H1 (cell line): ENCODE results near the gene CMTM3. TPM values are rescaled to one million over a fixed set of nuclear protein-coding genes. Genes with fewer than 3 reads are reported as not detected.

Experiments
- CTCF ChIA-PET: fragments of 300-600 bp; sonication (Branson Sonifier 250); formaldehyde crosslinking; loops from one replicate; lab custom pipeline; 2021; ENCODE audit not compliant: partially characterized antibody; lab: Charles Lee
- POLR2A ChIA-PET: fragments of 300-600 bp; sonication (Branson Sonifier 250); formaldehyde crosslinking; loops from one replicate; lab custom pipeline; 2021; ENCODE audit warnings: inconsistent platforms; ENCODE audit not compliant: partially characterized antibody; lab: Charles Lee
- DNase-seq, 2 experiments: peaks; one replicate each; pipeline versions ENCODE4 v3.0.0 to v3.0.0-alpha.2; 2010 to 2022; ENCODE audit warnings: low spot score in 2 of 2, low read depth in 1 of 2, mixed read lengths in 1 of 2
- FAIRE-seq: peaks from 2 replicates; lab custom pipeline; 2011; peaks lifted over from hg19 to GRCh38; lab: Jason Lieb, UNC
- H2AFZ ChIP-seq: 2 replicates; pipeline ENCODE4 v1.8.1; 2012; ENCODE audit warnings: low read length, inconsistent platforms
- H2AK5ac ChIP-seq: 2 replicates; pipeline ENCODE4 v1.6.1; 2013; ENCODE audit warnings: low read depth, low read length
- H2BK120ac ChIP-seq: replicated peaks from 2 replicates; pipeline ENCODE3; 2013; ENCODE audit warnings: low read depth, low read length, inconsistent platforms
- H2BK12ac ChIP-seq: 2 replicates; pipeline ENCODE4 v1.6.1; 2013; ENCODE audit warnings: low read depth, low read length
- H2BK15ac ChIP-seq: 2 replicates; pipeline ENCODE4 v1.6.1; 2013; ENCODE audit warnings: low read length
- H2BK20ac ChIP-seq: 2 replicates; pipeline ENCODE4 v1.6.1; 2013; ENCODE audit warnings: low read length
- H2BK5ac ChIP-seq: 2 replicates; pipeline ENCODE4 v1.6.1; 2013; ENCODE audit warnings: low read depth, low read length
- H3K14ac ChIP-seq: 2 replicates; pipeline ENCODE4 v1.6.1; 2013; ENCODE audit warnings: inconsistent platforms; ENCODE audit not compliant: insufficient read length
- H3K18ac ChIP-seq: 2 replicates; pipeline ENCODE4 v1.6.1; 2013; ENCODE audit warnings: low read length; ENCODE audit errors: extremely low read depth
- H3K23ac ChIP-seq: 2 replicates; pipeline ENCODE4 v1.6.1; 2013; ENCODE audit warnings: inconsistent platforms; ENCODE audit not compliant: insufficient read length
- H3K23me2 ChIP-seq: 2 replicates; pipeline ENCODE4 v1.6.1; 2013; ENCODE audit warnings: low read depth, low read length
- H3K27ac ChIP-seq: 2 replicates; pipeline ENCODE4 v1.6.1; 2011; ENCODE audit warnings: low read depth, low read length, inconsistent platforms
- H3K27me3 ChIP-seq, 4 experiments: replicated peaks in 1 of 4; 1 replicate in 1 of 4; 2 replicates in 3 of 4; pipeline versions ENCODE4 v1.6.1 to v1.8.1; 2011 to 2013; ENCODE audit warnings: low read length in 3 of 4, mild to moderate bottlenecking in 3 of 4, inconsistent platforms in 2 of 4, mixed read lengths in 2 of 4, moderate library complexity in 1 of 4; ENCODE audit not compliant: control insufficient read depth in 3 of 4, insufficient read depth in 3 of 4; ENCODE audit errors: extremely low read depth in 1 of 4
- H3K36me3 ChIP-seq, 4 experiments: 2 replicates each; pipeline versions ENCODE4 v1.6.1 to v1.8.1; 2011 to 2013; ENCODE audit warnings: mild to moderate bottlenecking in 4 of 4, low read length in 3 of 4, moderate library complexity in 2 of 4, control low read depth in 1 of 4, inconsistent platforms in 1 of 4; ENCODE audit not compliant: insufficient read depth in 4 of 4, control insufficient read depth in 2 of 4
- H3K4ac ChIP-seq: replicated peaks from 2 replicates; pipeline ENCODE3; 2013; ENCODE audit warnings: low read length, low read depth, mixed read lengths, inconsistent platforms; ENCODE audit not compliant: insufficient read length
- H3K4me1 ChIP-seq, 4 experiments: replicated peaks in 1 of 4; 1 replicate in 1 of 4; 2 replicates in 3 of 4; pipeline versions ENCODE4 v1.6.1 to v1.8.1; 2011 to 2013; ENCODE audit warnings: low read length in 3 of 4, inconsistent platforms in 2 of 4, mixed read lengths in 1 of 4; ENCODE audit not compliant: insufficient read depth in 4 of 4, control insufficient read depth in 3 of 4
- H3K4me2 ChIP-seq, 2 experiments: 2 replicates each; pipeline versions ENCODE4 v1.6.1 to v1.8.1; 2011 to 2013; ENCODE audit warnings: low read depth in 2 of 2, low read length in 2 of 2, control low read depth in 1 of 2, inconsistent platforms in 1 of 2, mild to moderate bottlenecking in 1 of 2; ENCODE audit not compliant: insufficient read depth in 1 of 2
- H3K4me3 ChIP-seq, 4 experiments: fragments of 200-600, 300-600 bp in 1 of 4; sonication (generic), shearing (Covaris generic), sonication (Bioruptor Twin) in 1 of 4; 2 replicates each; pipeline versions ENCODE4 v1.5.1 to v1.8.1; 2011 to 2016; ENCODE audit warnings: low read length in 4 of 4, low read depth in 3 of 4, control low read depth in 2 of 4, inconsistent platforms in 2 of 4, mild to moderate bottlenecking in 2 of 4, mixed read lengths in 1 of 4, moderate library complexity in 1 of 4; ENCODE audit not compliant: insufficient read depth in 2 of 4; ENCODE audit errors: extremely low read depth in 1 of 4
- H3K56ac ChIP-seq: replicated peaks from 2 replicates; pipeline ENCODE3; 2013; ENCODE audit warnings: low read depth, mild to moderate bottlenecking, mixed read lengths, low read length, inconsistent platforms; ENCODE audit not compliant: insufficient read length
- H3K79me1 ChIP-seq: 2 replicates; pipeline ENCODE4 v1.6.1; 2013; ENCODE audit warnings: low read depth, low read length, control low read depth
- H3K79me2 ChIP-seq, 2 experiments: 2 replicates each; pipeline versions ENCODE4 v1.6.1 to v1.8.1; 2012 to 2013; ENCODE audit warnings: low read length in 2 of 2, mild to moderate bottlenecking in 2 of 2, inconsistent platforms in 1 of 2; ENCODE audit not compliant: insufficient read depth in 2 of 2, control insufficient read depth in 1 of 2
- H3K9ac ChIP-seq, 4 experiments: replicated peaks in 1 of 4; 1 replicate in 1 of 4; 2 replicates in 3 of 4; pipeline versions ENCODE4 v1.6.1 to v1.8.1; 2011 to 2013; ENCODE audit warnings: low read depth in 3 of 4, low read length in 3 of 4, control low read depth in 2 of 4, mild to moderate bottlenecking in 2 of 4, moderate library complexity in 2 of 4, inconsistent platforms in 1 of 4; ENCODE audit errors: extremely low read depth in 1 of 4
- H3K9me3 ChIP-seq, 2 experiments: 2 replicates each; pipeline versions ENCODE4 v1.6.1 to v1.8.1; 2012 to 2013; ENCODE audit warnings: mild to moderate bottlenecking in 2 of 2, moderate library complexity in 2 of 2, control low read depth in 1 of 2, inconsistent platforms in 1 of 2, low read depth in 1 of 2, low read length in 1 of 2, mixed read lengths in 1 of 2; ENCODE audit not compliant: insufficient read depth in 2 of 2
- H4K20me1 ChIP-seq, 2 experiments: replicated peaks in 1 of 2; 2 replicates each; pipeline versions ENCODE3 to v1.8.1; 2011 to 2013; ENCODE audit warnings: inconsistent platforms in 2 of 2, low read length in 2 of 2, mild to moderate bottlenecking in 1 of 2; ENCODE audit not compliant: insufficient read depth in 2 of 2, control insufficient read depth in 1 of 2
- H4K5ac ChIP-seq: 2 replicates; pipeline ENCODE4 v1.6.1; 2013; ENCODE audit warnings: low read length, low read depth, mixed read lengths, inconsistent platforms; ENCODE audit not compliant: insufficient read length
- H4K8ac ChIP-seq: 2 replicates; pipeline ENCODE4 v1.8.0; 2013; ENCODE audit warnings: mild to moderate bottlenecking, moderate library complexity, low read length, inconsistent platforms; ENCODE audit not compliant: insufficient read depth; ENCODE audit errors: extremely low read depth
- H4K91ac ChIP-seq: replicated peaks from 2 replicates; pipeline ENCODE3; 2013; ENCODE audit warnings: low read length, mixed read lengths, inconsistent platforms; ENCODE audit not compliant: insufficient read length
- ASH2L ChIP-seq: fragments of 200-600, 300-600 bp; sonication (generic); IDR thresholded peaks from one replicate; pipeline ENCODE4 v1.7.1; 2017; ENCODE audit warnings: low read length
- BCL11A ChIP-seq, 2 experiments: IDR thresholded peaks; one replicate each; pipeline ENCODE4 v1.6.1; 2011; ENCODE audit warnings: low read depth in 2 of 2, low read length in 2 of 2, mild to moderate bottlenecking in 2 of 2
- BRCA1 ChIP-seq: IDR thresholded peaks from 2 replicates; pipeline ENCODE4 v1.6.1; 2012; ENCODE audit warnings: low read depth, low read length, improper control_type of control experiment
- EZH2 ChIP-seq: fragments of 200-600 bp; sonication (generic); IDR thresholded peaks from 2 replicates; pipeline ENCODE4 v1.7.1; 2012; ENCODE audit warnings: low read depth, mild to moderate bottlenecking, moderate library complexity, low read length, inconsistent platforms; ENCODE audit not compliant: severe bottlenecking
- JUND ChIP-seq: IDR thresholded peaks from 2 replicates; pipeline ENCODE4 v1.6.1; 2011; ENCODE audit warnings: mild to moderate bottlenecking, improper control_type of control experiment, low read length
- KDM4A ChIP-seq: IDR thresholded peaks from one replicate; pipeline ENCODE4 v1.7.1; 2012; ENCODE audit warnings: low read depth, mild to moderate bottlenecking, moderate library complexity, low read length, inconsistent platforms; ENCODE audit not compliant: severe bottlenecking
- POLR2A ChIP-seq, 2 experiments: IDR thresholded peaks; 1 replicate in 1 of 2; 2 replicates in 1 of 2; pipeline ENCODE4 v1.6.1; 2011; ENCODE audit warnings: low read depth in 2 of 2, low read length in 2 of 2, mild to moderate bottlenecking in 2 of 2; ENCODE audit errors: control extremely low read depth in 1 of 2
- POLR2AphosphoS5 ChIP-seq: IDR thresholded peaks from 2 replicates; pipeline ENCODE4 v1.6.1; 2011; ENCODE audit warnings: low read depth, low read length
- RBBP5 ChIP-seq: IDR thresholded peaks from 2 replicates; pipeline ENCODE4 v1.7.1; 2012; ENCODE audit warnings: low read depth, mild to moderate bottlenecking, inconsistent platforms, low read length, moderate library complexity, borderline replicate concordance
- RFX5 ChIP-seq: IDR thresholded peaks from 2 replicates; pipeline ENCODE4 v1.6.1; 2011; ENCODE audit warnings: low read depth, low read length, improper control_type of control experiment, borderline replicate concordance
- RNF2 ChIP-seq: fragments of 200-900, 300-1000 bp; sonication (generic); IDR thresholded peaks from 2 replicates; pipeline ENCODE4 v1.7.1; 2016; ENCODE audit warnings: borderline replicate concordance, low read depth, mild to moderate bottlenecking, antibody characterized with exemption, low read length; ENCODE audit not compliant: poor library complexity, severe bottlenecking; ENCODE audit errors: missing control alignments
- SIRT6 ChIP-seq: IDR thresholded peaks from one replicate; pipeline ENCODE4 v1.7.1; 2012; ENCODE audit warnings: low read length, inconsistent platforms
- SIX5 ChIP-seq: IDR thresholded peaks from 2 replicates; pipeline ENCODE4 v1.6.1; 2011; ENCODE audit warnings: mild to moderate bottlenecking, low read depth, low read length
- SP2 ChIP-seq: IDR thresholded peaks from 2 replicates; pipeline ENCODE4 v1.6.1; 2012; ENCODE audit warnings: mild to moderate bottlenecking, low read length, inconsistent platforms
- SP4 ChIP-seq: IDR thresholded peaks from 2 replicates; pipeline ENCODE4 v1.6.1; 2012; ENCODE audit warnings: low read length, inconsistent platforms
- TEAD4 ChIP-seq: IDR thresholded peaks from 2 replicates; pipeline ENCODE4 v1.6.1; 2012; ENCODE audit warnings: low read depth, low read length, inconsistent platforms, mixed read lengths
- ZNF274 ChIP-seq: IDR thresholded peaks from 2 replicates; pipeline ENCODE4 v1.7.0; 2012; ENCODE audit warnings: low read length, borderline replicate concordance; ENCODE audit errors: extremely low read depth
- WGBS, 2 experiments: shearing (Covaris generic) in 1 of 2; methylation state at CpG; one replicate each; pipeline versions ENCODE4 v1.1.6 to v1.1.7; 2013 to 2015; ENCODE audit warnings: low lambda C conversion rate in 2 of 2, mixed read lengths in 2 of 2, inconsistent platforms in 1 of 2, low coverage in 1 of 2, missing lambda C conversion rate in 1 of 2; ENCODE audit not compliant: insufficient replicate concordance in 2 of 2, insufficient coverage in 1 of 2, insufficient read length in 1 of 2; ENCODE audit errors: extremely low coverage in 1 of 2, missing lambda C conversion rate in 1 of 2; 5-methylcytosine and 5-hydroxymethylcytosine counted together
- polyA plus RNA-seq, 7 experiments: library from polyadenylated mRNA; depleted of rRNA in 3 of 7; stranded (reverse) in 5 of 7; unstranded in 2 of 7; fragments of >200 nt in 5 of 7; fragments of 200-250 nt in 2 of 7; gene quantifications; 1 replicate in 5 of 7; 2 replicates in 1 of 7; 4 replicates in 1 of 7; pipeline versions ENCODE4 v1.2.1 to v1.2.3, GENCODE V29; 2011 to 2013; ENCODE audit warnings: missing spikeins in 2 of 7, mixed read lengths in 2 of 7
- total RNA-seq: library from RNA; stranded (reverse); fragmentation: NEBNext Ultra II Directional; extraction: Animal tissue kit (Norgen Biotek cat#: 25700); gene quantifications from 2 replicates; pipeline ENCODE4 v1.2.1, GENCODE V29; 2021

The CMTM3 gene
- total and polyA plus RNA-seq, 2 of the 8 experiments (the other 6 are each of a cell fraction or from before 2014, with no cell fraction given), result 24.7 to 24.8 TPM

DNA sequence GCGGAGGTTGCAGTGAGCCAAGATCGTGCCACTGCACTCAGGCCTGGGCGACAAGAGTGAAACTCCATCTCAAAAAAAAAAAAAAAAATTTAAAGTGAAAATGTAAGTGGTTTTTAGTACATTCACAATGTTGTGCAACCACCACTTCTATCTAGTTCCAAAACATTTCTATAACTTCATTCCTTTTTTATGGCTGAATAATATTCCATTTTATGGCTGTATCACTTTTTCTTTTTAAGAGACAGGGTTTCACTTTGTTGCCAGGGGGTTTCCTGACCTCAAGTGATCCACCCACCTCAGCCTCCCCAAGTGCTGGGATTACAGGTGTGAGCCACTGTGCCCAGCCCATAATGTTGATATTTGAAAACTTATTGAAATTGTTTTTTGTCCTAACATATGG is 11.7 kb upstream of the CMTM3 start:
- Histone ChIP-seq H4K5ac (no peak overlapping the region), H3K4me3 (no peak overlapping the region), H2BK5ac (no peak overlapping the region), H2BK20ac (no peak overlapping the region), H3K27ac (no peak overlapping the region), H3K56ac (no peak overlapping the region), H3K4ac (no peak overlapping the region), H3K9ac (no peak overlapping the region), H2AK5ac (no peak overlapping the region), H4K20me1 (no peaks in the 10 kb centered on the region), H3K23me2 (no peaks in the 10 kb centered on the region), H3K4me2 (no peak overlapping the region), H3K79me2 (no peaks in the 10 kb centered on the region), H3K9me3 (no peaks in the 10 kb centered on the region), H3K14ac (no peak overlapping the region), H4K8ac (no peak overlapping the region), H2BK12ac (no peak overlapping the region), H3K27me3 (no peaks in the 10 kb centered on the region), H4K91ac (no peak overlapping the region), H3K23ac (no peak overlapping the region), H3K79me1 (no peaks in the 10 kb centered on the region), H3K36me3 (no peaks in the 10 kb centered on the region), H2BK120ac (no peak overlapping the region), H3K4me1 (no peaks in the 10 kb centered on the region), H2AFZ (no peak overlapping the region), H2BK15ac (no peak overlapping the region), H3K18ac (no peak overlapping the region)
- DNase-seq (no peak), FAIRE-seq (no peak)
- ChIA-PET POLR2A (no interaction called here), CTCF (interaction anchor here (0.6 to 0.7 kb wide), 2 partner anchors 85 to 138 kb away, joined by 3 read pairs; no protein-coding TSS in a partner anchor)
- WGBS, 2 experiments, result 91% methylated on average over 3 of the region's 3 CpGs; no CpG with 5 or more reads in 1 of the 2 experiments
- TF ChIP-seq SIRT6 (no peak), RFX5 (no peak), POLR2AphosphoS5 (no peak), SIX5 (no peak), POLR2A (IDR thresholded peaks at IDR 0.05; ENCODE audit: control extremely low read depth in 1 of 2, low read depth in 2 of 2, low read length in 2 of 2) (no peak), KDM4A (no peak), BRCA1 (no peak), SP2 (no peak), EZH2 (no peak), JUND (no peak), RNF2 (no peak), TEAD4 (no peak), ASH2L (no peak), BCL11A (IDR thresholded peaks at IDR 0.05; ENCODE audit: low read depth in 2 of 2, low read length in 2 of 2) (no peak), RBBP5 (no peak), ZNF274 (no peak), SP4 (no peak)
